Forelimb muscle (tissue), 1 donor: ENCODE data around the gene SEL1L2. TPM values are rescaled to one million over a fixed set of nuclear protein-coding genes. Genes with fewer than 3 reads are reported as not detected.

Experiments
- DNase-seq: peaks from one replicate; pipeline ENCODE4 v3.0.0-alpha.2; 2013; ENCODE audit warnings: low read depth
- polyA plus RNA-seq: library from polyadenylated mRNA; unstranded; fragments of 120-200 nt; gene quantifications from one replicate; pipeline ENCODE4 v1.2.1, GENCODE V29; 2013; ENCODE audit not compliant: insufficient read length

SEL1L2 gene
- polyA plus RNA-seq, 1 donor, result not detected

DNA sequence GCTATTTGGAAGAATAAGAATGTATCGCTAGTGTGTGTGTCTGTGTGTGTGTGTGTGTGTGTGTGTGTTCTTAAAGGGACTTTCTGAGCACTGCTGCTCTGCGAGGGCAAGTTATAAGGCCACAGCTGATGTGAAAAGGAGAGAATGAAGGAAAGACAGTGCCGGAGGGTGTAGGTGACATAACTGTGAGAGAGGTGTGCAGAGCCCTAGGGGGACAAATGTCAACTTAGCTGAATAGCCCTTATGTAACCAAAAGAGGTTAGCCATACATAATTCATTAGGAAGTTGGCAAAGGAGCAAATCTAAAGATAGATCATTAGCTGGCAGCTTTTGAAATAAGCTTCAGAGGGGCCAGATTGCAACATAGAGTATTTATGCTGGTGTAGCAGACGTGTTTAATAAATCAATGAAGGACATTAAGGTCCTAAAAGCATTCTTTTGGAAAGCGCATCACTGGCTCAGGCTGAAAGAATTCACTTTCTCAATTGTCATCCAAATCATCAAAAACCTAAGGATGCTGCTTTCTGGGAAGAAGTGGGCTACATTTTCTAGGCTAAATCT is 124.5 kb downstream of the SEL1L2 start:
- no peak for DNase-seq

DNA sequence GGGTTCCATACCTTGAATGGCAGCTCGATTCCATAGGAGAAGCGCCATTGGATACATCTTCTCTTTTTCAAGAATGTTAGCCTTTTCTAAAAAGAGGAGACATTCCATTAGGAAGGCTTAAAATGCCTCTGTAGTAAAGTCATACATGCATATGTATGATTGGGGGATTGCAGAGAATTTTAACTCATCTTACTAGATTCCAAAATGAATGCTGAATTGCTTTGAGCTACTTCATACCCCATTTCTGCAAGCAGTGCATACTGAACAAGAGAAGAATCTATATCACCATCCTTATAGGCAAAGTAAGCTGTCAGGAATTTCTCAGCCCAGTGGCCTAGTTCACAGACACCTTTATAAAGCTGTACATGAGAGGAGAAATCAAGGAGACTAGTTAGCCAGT is 125.3 kb downstream of the SEL1L2 start:
- no peak for DNase-seq

DNA sequence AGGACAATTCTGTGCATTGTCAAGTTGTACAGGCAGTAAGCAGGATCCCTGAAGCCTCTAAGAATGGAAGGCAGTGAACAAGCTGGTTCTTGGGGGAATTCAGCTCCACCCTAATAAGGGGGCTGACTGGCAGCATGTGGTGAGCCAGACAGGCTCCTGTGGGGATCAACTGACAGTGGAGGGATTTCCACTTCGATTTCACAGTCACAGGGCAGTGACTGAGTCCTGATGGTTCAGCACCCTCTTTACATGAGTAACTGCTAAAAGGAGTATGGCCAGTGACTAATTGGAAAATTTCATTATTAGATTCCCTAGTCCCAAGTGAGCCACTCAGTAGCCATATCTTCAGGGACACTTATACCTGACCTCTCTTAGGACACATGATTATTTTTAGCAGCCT is 127.2 kb downstream of the SEL1L2 start:
- no peak for DNase-seq

DNA sequence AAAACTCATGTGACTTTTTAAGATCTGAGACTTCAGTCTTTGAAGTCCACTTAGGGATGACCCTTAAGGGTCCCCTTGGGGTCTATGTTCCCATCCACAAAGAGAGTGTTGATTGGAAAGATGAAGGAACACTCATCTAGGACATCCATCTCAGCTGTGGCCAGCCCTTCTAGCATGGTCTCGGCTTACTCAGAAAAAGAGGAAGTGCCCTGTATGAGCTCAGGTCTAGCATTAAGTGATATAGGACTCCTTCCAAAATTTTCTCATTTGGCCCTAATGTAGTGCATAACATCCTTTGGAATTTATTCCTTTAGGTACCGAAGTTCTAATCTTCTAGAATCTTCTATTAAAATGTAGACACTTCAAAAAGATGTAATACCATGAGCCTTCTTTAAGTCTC is 128.2 kb downstream of the SEL1L2 start:
- DNase-seq, result no peak

DNA sequence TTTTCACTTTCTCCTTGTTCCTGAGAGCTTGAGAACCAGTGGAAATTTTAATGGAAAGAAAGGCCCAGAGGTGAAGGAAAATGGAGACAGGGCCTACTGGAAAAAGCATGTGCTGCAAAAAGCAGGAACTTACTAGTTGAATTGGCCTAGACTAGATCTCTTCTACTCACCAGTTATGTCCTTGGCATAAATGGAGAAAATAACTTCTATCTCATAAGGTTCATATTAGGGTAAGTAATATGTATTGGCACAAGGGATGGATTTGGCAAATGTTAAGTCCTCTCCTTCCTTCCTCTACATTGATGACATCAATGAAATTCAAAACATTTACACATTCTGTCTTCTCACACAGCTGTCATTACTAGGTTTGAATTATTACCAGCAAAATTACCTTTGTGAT is 131.5 kb downstream of the SEL1L2 start:
- DNase-seq, result no peak

DNA sequence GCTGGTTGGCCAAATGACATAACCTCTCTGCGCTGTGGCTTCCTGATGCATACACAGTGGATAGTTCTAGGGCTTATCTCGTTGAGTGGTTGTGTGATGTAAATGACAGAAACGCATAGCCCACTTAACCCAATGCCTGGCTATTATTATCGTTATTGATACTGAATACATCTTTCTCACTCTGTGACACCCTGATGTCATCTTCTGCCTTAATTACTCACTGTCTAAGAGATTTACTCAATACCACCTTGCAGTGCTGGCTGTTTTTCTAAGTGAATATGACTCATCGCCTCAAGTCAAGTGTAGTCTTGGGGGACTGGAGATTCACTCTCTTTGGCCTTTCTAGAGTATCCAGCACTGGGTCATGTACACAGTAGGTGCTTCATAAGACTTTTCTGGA is 132.0 kb downstream of the SEL1L2 start:
- no peak for DNase-seq

DNA sequence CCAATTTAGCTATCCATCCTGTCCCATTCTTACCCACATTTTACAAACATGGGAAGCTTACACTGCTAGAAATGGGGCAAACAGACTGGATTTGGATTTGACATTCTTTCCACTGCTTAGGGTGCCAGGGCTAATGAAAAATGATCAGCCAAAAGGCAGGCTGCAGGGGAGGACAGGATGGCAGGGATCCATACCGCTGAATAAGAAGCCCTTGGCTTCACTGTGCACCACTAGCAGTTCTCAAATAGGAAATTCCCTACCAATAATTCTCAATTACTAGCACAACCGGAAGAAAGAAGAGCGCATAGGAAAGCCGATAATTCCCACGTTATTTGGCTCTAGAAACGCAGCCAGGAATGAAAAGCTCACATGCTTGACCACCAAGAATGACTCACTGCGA is 132.5 kb downstream of the SEL1L2 start:
- DNase-seq, result no peak

DNA sequence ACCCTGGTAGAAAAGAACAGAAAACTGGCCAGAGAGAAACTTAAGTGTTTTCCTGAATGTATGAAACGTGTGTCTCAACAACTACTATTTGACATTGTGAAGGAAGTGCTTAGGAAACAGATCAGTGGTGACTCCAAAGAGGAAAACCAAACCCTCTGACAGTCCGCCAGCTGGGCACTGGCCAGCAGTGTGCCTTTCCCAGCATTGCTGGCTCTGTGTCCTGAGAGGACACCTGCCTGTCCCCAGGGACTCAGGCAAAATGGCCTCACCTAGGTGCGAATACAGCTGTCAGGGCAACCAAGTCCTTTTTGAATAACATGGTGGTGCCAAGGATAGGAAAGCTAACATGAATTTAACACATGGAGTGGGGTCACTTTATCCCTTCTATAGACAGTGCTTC is 133.1 kb downstream of the SEL1L2 start:
- DNase-seq, result no peak

DNA sequence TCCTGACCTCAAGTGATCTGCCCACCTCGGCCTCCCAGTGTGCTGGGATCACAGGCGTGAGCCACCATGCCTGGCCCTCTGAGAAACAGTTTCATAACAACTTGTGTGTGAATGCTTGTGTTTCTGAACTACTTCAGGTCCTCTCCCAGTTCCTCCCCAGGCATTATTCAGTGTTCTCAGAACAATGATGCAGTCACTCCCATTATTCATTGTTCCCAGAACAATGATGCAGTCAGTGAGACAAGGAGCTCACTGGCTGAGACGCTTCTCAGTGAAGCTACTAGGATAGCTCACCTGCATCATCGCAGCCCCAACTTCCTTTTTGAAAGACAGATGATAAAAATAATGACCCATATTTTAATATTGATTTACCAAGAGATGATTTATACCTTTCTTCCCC is 134.1 kb downstream of the SEL1L2 start:
- no peak for DNase-seq

DNA sequence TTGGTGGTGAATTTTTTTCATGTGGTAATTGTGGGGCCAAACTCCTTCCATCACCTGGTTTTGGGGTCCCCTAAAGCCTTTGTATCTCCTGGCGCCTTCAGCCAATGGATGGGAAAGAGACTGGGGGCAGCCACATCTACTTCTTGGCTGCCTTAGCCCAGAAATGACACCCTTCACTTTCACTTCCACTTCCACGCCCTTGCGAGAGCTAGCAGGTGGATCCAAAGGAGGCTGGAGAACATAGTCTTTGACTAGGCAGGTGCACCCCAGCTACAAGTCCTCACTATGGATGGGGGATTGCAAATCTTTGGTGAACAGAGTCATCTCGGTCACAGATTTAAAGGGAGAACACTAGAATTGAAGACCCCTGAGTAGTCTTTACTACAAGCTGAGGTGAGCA is 134.8 kb downstream of the SEL1L2 start:
- no peak for DNase-seq

DNA sequence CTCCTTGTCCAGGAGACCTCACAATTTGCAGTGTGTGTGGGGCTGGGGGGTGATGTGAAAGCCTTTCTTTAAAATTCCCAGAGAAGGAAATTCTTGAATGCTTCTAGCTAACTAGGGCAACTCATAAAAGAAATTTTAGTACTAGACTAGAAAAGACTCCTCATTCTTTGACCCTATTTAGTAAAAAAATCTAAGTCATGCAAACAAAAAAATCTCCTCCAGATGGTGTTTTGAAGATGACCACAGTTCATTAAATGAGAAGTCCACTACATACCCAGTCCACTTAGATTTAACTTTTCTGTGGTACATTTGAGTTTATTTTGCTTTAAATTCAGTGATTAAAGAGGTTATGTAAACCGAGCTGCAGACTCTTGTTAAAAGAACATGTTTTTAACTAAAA is 138.1 kb downstream of the SEL1L2 start:
- DNase-seq, result no peak

DNA sequence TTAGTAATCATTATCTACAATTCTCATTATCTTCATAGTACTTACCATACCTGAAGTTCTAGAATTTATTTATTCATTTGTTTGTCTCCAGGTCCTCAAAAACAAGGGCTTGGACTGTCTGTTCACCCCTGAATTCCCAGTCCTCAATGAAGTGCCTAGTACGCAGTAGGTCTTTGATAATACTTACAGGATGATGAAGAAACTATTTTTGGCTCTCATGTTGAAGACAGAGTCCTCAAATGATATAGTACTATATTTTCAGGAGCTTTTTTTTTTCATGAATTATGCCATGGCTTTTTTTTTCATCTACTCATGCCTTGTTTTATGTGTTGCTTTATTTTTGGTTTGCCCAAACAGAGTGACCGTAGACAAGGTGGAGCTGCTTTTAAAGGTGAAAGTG is 139.1 kb downstream of the SEL1L2 start:
- no peak for DNase-seq

DNA sequence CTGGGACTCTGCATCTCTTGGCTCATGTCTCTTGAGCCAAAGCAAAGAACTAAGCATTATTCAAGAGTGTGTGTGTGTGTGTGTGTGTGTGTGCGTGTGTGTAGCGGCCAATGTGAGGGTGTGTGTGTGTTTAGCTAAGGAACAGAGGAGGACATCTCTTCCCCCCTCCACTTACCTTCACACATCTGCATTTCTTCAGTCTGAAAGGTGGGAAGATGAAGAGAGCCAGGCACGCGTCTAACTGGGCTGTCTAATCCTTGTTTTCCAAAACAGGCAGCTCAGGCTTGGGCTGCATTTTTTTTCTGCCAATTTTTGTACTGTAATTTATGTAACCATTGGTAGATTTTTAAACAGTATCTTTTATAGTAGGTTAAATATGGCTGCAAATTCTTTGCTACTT is 146.1 kb downstream of the SEL1L2 start:
- DNase-seq, result no peak

DNA sequence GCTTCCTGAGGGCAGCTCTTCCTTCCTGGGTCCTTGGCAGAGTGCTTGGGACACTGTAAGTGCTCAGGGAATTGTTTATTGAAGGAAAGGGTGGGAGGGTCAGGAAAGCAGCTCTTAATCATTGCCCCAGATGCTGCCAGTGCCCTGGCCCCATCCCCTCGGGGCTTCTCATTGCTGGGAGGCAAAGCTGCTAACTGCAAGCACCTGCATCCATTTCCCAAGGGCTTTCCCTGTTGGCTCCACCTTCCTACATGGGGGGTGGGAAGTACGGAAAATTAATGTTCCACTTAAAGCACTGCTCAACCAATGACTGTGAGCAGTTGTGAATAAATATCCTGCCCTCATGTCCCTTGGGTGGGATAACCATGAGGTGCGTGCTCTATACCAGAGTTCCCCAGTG is 149.2 kb downstream of the SEL1L2 start:
- DNase-seq, result no peak

DNA sequence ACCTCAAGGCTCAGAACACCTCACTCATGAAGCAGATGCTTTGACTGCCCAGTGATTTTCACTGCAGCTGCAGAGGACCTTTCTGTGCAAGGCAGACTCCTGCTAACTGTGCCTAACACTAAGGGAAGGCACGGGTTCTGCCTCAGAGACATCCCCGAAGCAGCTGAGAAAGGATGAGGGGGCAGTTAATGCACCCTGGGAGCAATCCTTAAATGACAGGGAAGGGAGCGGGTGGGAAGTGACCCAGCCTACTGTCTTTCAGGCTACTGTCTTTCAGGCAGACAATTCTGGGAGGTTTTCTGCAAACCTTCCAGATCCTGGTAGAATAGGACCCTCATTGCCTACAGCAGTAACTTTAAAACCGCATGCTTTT is 150.3 kb downstream of the SEL1L2 start:
- DNase-seq, result no peak

DNA sequence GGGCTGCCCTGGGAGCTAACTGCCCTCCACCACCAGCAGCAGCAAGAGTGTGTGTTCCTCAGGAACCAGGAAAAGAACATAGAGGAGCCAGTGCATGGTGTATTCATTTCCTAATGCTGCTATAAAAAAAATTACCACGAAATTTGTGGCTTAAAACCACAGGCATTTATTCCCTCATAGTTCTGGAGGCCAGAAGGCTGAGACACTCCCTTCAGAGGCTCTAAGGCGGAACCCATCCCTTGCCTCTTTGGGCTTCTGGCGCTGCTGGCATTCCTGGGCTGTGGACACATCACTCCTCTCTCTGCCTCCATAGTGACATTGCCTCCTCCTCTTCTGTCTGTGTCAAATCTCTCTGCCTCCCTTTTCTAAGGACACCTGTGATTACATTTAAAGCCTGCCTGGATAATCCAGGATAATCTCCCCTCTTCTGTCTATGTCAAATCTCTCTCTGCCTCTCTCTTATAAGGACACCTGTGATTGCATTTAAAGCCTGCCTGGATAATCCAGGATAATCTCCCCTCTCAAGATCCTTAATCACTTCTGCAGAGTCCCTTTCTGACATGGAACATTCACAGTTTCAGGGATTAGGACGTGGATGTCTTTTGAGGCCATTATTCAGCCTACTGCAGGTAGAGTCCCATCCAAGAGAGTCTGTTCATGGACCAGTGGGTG is 150.9 kb downstream of the SEL1L2 start:
- no peak for DNase-seq

DNA sequence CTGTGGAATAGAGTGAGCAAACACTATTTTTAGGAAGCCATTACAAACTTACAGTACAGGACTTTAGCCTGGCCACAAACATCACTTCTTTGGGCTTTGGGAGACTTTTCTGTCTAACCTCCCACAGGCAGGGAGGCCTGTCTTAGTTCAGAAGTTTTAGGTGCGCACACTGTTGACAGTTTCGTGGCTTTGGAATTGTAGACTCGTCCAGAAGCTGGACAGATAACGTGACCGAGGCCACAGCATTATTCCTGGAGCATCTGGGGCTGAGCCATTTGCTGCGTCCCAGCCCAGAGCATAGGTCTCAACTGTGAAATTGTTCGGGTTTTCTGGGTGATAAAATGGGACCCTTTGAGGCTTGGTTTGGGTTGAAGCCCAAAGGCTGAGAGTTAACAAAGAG is 151.8 kb downstream of the SEL1L2 start:
- DNase-seq, result no peak

DNA sequence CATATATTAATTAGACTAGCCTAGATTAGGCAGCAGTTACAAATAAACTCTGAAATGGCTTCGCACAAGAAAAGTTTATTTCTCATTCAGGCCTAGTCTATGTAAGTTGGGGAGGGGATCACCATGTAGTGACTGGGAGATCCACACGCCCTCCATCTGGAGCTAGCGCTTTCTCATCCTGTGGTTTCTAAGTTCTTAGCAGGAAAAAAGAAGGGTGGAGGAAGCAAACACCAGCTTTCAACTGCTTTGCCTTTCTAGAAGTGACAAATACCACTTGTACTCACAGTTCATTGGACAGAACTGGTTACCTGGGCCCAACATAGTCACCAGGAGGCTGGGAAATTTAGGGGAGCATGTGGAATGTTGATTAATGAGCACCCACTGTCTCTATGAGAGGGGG is 158.9 kb downstream of the SEL1L2 start:
- no peak for DNase-seq

DNA sequence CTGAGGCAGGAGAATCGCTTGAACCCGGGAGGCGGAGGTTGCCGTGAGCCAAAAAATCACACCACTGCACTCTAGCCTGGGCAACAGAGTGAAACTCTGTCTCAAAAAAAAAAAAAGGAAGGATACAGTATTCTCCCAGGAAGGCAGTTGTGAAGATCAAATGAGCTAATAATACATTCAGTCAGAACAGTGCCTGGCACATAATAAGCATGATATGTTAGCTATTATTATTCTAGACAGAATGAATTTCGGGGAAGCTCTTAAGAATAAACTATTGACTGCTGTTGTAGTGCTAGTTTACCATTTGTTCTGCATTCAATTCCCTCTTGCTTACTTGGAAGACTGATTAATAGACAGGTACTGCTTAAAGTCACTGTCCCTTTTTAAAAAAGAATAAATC is 164.9 kb downstream of the SEL1L2 start:
- no peak for DNase-seq

DNA sequence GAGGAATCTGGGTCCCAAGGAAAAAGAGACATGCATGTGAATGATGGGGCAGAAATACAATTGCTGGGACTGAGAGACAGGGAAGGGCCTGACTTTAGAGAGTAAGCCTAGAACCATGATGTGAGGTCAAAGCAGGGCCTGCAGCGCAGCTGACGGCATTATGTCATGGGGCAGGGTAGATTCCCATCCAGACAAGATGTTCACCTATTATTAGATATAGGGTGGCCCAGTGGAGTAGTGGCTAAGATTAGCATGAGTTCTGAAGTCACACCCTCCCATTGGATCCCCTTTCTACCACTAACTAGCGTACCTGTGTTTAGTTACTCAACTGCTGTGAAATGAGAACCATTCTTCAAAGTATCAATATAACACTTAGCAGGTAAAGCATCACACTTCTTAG is 166.0 kb downstream of the SEL1L2 start:
- DNase-seq, result no peak

DNA sequence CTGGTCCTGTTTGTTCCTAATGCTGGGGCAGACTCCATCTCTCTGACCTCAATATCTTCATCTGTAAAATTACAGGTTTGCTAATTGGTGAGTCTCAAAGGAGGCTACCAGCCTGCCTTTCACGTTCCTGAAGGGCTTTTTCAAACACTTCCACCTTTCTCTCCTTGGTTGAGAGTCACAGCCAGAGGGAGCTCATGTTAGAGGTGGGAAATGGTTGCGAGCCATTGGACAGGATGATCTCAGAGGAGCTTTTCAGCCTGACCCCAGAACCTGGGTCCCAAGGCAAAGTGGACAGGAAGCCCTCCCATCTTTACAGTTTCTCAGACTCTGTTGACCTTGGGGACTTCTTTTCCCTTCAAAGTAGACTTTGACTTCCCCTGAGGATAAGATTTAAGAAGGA is 168.0 kb downstream of the SEL1L2 start:
- DNase-seq, result no peak

DNA sequence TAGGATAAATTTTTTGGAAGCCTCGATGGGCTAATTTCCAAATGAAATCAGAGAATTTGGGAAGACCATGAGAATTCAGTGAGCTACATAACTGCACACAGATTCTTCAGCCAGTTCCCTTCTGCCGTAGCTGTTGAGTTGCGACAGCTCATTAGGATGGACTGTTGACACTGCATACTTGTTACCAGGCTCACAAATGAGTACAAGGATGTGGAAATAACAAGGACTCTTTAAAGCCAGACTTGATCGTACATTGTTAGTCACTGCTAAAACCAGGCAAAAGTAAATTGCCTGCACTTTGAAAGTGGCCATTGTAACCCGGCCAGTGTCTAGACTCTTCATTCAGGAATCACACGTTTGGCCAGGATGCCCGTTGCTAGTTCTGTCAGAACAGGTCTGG is 168.5 kb downstream of the SEL1L2 start:
- DNase-seq, result no peak

DNA sequence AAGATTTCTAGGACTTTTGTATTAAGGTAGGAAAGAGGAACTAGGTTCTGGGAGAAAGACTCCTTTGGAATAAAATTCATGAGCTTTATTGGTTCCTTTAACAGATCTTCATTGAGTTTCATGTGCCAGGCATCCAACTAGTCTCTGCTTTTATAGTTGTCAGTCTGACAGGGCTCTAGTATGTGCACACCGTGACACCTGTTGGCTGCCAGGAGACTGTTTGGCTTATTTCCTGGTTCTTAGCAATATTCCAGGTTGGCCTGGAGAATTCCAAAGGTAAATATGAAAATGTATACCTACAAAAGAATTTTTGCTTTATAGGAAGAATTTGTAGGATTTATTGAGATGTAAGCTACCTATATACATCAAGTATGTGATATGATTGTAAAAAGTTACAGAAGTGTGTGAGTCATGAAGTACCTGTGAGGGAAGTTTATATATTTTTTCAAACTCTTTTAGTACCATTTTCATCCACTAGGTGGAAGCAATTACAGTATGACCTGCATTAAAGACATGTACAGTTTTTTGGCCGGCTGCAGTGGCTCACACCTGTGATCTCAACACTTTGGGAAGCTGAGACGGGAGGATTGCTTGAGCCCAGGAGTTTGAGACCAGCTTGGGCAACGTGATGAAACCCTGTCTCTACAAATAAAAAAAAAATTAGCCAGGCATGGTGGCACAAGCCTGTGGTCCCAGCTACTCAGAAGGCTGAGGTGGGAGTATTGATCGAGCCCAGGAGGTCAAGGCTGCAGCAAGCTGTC is 170.3 kb downstream of the SEL1L2 start:
- DNase-seq, result peak; percentile 6
